GM12801 (cell line): ENCODE measurements around the gene MYOF.

Experiments
- TF ChIP-seq, protein P1 (sequence below): IDR thresholded peaks from one replicate; pipeline ENCODE4 v1.5.1; 2011; ENCODE audit warnings: control low read depth; ENCODE audit not compliant: insufficient read length; ENCODE audit errors: extremely low read depth

MYOF gene

DNA sequence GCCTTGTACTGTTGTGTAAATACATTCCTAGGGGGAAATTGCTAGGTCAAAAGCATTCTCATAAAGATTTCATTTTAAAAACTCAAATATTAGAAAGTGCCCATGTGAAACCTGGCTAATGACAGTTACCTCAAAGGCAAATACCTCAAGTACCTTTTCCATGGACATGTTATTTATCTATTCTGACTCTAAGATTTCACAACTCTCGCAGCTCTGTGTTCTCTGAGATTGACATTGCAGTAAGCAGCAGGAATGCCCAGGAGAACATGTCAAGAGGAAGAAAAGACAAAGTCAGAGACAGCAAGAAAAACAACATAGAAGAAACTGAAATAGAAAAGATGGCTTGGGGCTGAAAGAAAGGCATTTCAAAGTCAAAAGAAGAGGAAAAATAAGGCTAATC lies 221.0 kb downstream of the MYOF start:
- TF ChIP-seq, protein P1, sequence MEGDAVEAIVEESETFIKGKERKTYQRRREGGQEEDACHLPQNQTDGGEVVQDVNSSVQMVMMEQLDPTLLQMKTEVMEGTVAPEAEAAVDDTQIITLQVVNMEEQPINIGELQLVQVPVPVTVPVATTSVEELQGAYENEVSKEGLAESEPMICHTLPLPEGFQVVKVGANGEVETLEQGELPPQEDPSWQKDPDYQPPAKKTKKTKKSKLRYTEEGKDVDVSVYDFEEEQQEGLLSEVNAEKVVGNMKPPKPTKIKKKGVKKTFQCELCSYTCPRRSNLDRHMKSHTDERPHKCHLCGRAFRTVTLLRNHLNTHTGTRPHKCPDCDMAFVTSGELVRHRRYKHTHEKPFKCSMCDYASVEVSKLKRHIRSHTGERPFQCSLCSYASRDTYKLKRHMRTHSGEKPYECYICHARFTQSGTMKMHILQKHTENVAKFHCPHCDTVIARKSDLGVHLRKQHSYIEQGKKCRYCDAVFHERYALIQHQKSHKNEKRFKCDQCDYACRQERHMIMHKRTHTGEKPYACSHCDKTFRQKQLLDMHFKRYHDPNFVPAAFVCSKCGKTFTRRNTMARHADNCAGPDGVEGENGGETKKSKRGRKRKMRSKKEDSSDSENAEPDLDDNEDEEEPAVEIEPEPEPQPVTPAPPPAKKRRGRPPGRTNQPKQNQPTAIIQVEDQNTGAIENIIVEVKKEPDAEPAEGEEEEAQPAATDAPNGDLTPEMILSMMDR, result no peak

DNA sequence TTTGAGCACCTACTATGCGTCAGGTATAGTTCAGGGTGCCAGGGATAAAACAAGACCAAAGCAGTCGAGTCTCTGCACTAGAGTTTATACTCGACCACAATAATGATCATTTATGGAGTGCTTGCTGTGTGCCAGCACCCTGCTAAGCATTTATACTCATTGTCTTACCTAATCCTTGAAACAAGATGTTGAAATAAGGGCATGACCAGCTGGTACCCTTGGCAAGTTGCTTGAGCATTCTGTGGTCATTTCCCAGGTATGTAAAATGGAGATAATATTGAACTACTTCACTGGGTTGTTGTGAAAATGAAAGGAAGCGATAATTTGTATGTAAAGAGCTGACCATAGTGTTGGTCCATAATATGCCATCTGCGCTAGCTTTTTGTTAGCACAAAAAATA lies 223.0 kb downstream of the MYOF start:
- TF ChIP-seq, protein P1, result no peak
